Stimulated activated naive CD8-positive, alpha-beta T cell treated with anti-CD3 and anti-CD28 coated beads, Interleukin-15, Interleukin-2, amounts not matched to agents 100 ng/mL and 50 ng/mL, for 24 hours (primary cell): ENCODE results near the gene BBOF1.

Source experiments
- H3K27ac Mint-ChIP-seq: one replicate; pipeline ENCODE4 v1.8.0; 2021; ENCODE audit warnings: mild to moderate bottlenecking, mixed read lengths
- H3K27me3 Mint-ChIP-seq: one replicate; pipeline ENCODE4 v1.8.0; 2021; ENCODE audit warnings: mixed read lengths
- H3K36me3 Mint-ChIP-seq: one replicate; pipeline ENCODE4 v1.8.0; 2021; ENCODE audit warnings: low read depth, mixed read lengths
- H3K4me1 Mint-ChIP-seq: one replicate; pipeline ENCODE4 v1.8.0; 2021; ENCODE audit warnings: low read depth, mixed read lengths
- H3K4me3 Mint-ChIP-seq: one replicate; pipeline ENCODE4 v1.8.0; 2021; ENCODE audit warnings: mild to moderate bottlenecking, mixed read lengths
- H3K9me3 Mint-ChIP-seq: one replicate; pipeline ENCODE4 v1.8.0; 2021; ENCODE audit warnings: mixed read lengths

The BBOF1 gene

GRCh38 chr14:74014299-74014698 is 4.8 kb upstream of the BBOF1 start:
- no peaks in the 10 kb centered on the region for H3K27me3 Mint-ChIP-seq

GRCh38 chr14:74015176-74015575 is 4.0 kb upstream of the BBOF1 start:
- H3K27ac Mint-ChIP-seq: no peak overlapping the region
- H3K36me3 Mint-ChIP-seq: peaks cover 13% of the 10 kb centered on the region
- no peaks in the 10 kb centered on the region for H3K27me3 Mint-ChIP-seq
- no peaks in the 10 kb centered on the region for H3K9me3 Mint-ChIP-seq
- peaks cover 21% of the 10 kb centered on the region for H3K4me1 Mint-ChIP-seq
- H3K4me3 Mint-ChIP-seq: no peak overlapping the region

More at GRCh38 chr14:74014299-74014698, 4.8 kb upstream of the BBOF1 start:
- H3K36me3 Mint-ChIP-seq: peaks cover 17% of the 10 kb centered on the region
- no peak overlapping the region for H3K4me3 Mint-ChIP-seq
- no peaks in the 10 kb centered on the region for H3K9me3 Mint-ChIP-seq
- no peak overlapping the region for H3K27ac Mint-ChIP-seq
- H3K4me1 Mint-ChIP-seq: peaks cover 13% of the 10 kb centered on the region

GRCh38 chr14:74015963-74016362 is 3.2 kb upstream of the BBOF1 start:
- Mint-ChIP-seq H3K4me1 (peaks cover 22% of the 10 kb centered on the region), H3K27ac (no peak overlapping the region), H3K9me3 (no peaks in the 10 kb centered on the region), H3K4me3 (no peak overlapping the region), H3K36me3 (peaks cover 8% of the 10 kb centered on the region), H3K27me3 (no peaks in the 10 kb centered on the region)

GRCh38 chr14:74018174-74018585 is 969 bp upstream of the BBOF1 start:
- Mint-ChIP-seq H3K27me3 (no peaks in the 10 kb centered on the region), H3K4me3 (peak overlapping the region; percentile 99), H3K9me3 (no peaks in the 10 kb centered on the region), H3K4me1 (peaks cover 22% of the 10 kb centered on the region), H3K36me3 (peaks cover 2% of the 10 kb centered on the region), H3K27ac (peak overlapping the region; percentile 96)

GRCh38 chr14:74019408-74020137 is 424 bp downstream of the BBOF1 start:
- Mint-ChIP-seq H3K36me3 (no peaks in the 10 kb centered on the region), H3K4me3 (peak overlapping the region; percentile 86), H3K4me1 (peaks cover 22% of the 10 kb centered on the region), H3K27ac (peak overlapping the region; percentile 88), H3K27me3 (no peaks in the 10 kb centered on the region), H3K9me3 (no peaks in the 10 kb centered on the region)

GRCh38 chr14:74022346-74022745 is 3.2 kb downstream of the BBOF1 start:
- H3K27ac Mint-ChIP-seq: no peak overlapping the region
- peaks cover 22% of the 10 kb centered on the region for H3K4me1 Mint-ChIP-seq
- no peak overlapping the region for H3K4me3 Mint-ChIP-seq
- no peaks in the 10 kb centered on the region for H3K9me3 Mint-ChIP-seq
- no peaks in the 10 kb centered on the region for H3K27me3 Mint-ChIP-seq
- no peaks in the 10 kb centered on the region for H3K36me3 Mint-ChIP-seq

- H3K27ac Mint-ChIP-seq: no peak overlapping the region
- no peaks in the 10 kb centered on the region for H3K4me1 Mint-ChIP-seq
- no peaks in the 10 kb centered on the region for H3K27me3 Mint-ChIP-seq
- no peak overlapping the region for H3K4me3 Mint-ChIP-seq
- no peaks in the 10 kb centered on the region for H3K9me3 Mint-ChIP-seq
- H3K36me3 Mint-ChIP-seq: no peaks in the 10 kb centered on the region
Measured at GRCh38 chr14:74029136-74029535, 10.0 kb downstream of the BBOF1 start.

- no peak overlapping the region for H3K4me3 Mint-ChIP-seq
- no peaks in the 10 kb centered on the region for H3K9me3 Mint-ChIP-seq
- no peak overlapping the region for H3K27ac Mint-ChIP-seq
- no peaks in the 10 kb centered on the region for H3K27me3 Mint-ChIP-seq
- H3K36me3 Mint-ChIP-seq: no peaks in the 10 kb centered on the region
- H3K4me1 Mint-ChIP-seq: no peaks in the 10 kb centered on the region
Measured at GRCh38 chr14:74034572-74034971, 15.4 kb downstream of the BBOF1 start.

GRCh38 chr14:74035556-74035955 is 16.4 kb downstream of the BBOF1 start:
- H3K36me3 Mint-ChIP-seq: no peaks in the 10 kb centered on the region
- no peaks in the 10 kb centered on the region for H3K9me3 Mint-ChIP-seq
- H3K4me3 Mint-ChIP-seq: no peak overlapping the region
- H3K4me1 Mint-ChIP-seq: no peaks in the 10 kb centered on the region
- H3K27ac Mint-ChIP-seq: no peak overlapping the region
- no peaks in the 10 kb centered on the region for H3K27me3 Mint-ChIP-seq

- no peaks in the 10 kb centered on the region for H3K36me3 Mint-ChIP-seq
- H3K27me3 Mint-ChIP-seq: no peaks in the 10 kb centered on the region
- H3K9me3 Mint-ChIP-seq: no peaks in the 10 kb centered on the region
- no peak overlapping the region for H3K27ac Mint-ChIP-seq
- H3K4me1 Mint-ChIP-seq: no peaks in the 10 kb centered on the region
- no peak overlapping the region for H3K4me3 Mint-ChIP-seq
Measured at GRCh38 chr14:74038020-74038859, 19.1 kb downstream of the BBOF1 start.

- Mint-ChIP-seq H3K27me3 (no peaks in the 10 kb centered on the region), H3K4me3 (no peak overlapping the region), H3K4me1 (no peaks in the 10 kb centered on the region), H3K36me3 (no peaks in the 10 kb centered on the region), H3K27ac (no peak overlapping the region), H3K9me3 (no peaks in the 10 kb centered on the region)
Measured at GRCh38 chr14:74042296-74042695, 23.1 kb downstream of the BBOF1 start.

GRCh38 chr14:74045522-74045921 is 26.4 kb downstream of the BBOF1 start:
- no peaks in the 10 kb centered on the region for H3K36me3 Mint-ChIP-seq
- H3K4me3 Mint-ChIP-seq: no peak overlapping the region
- H3K9me3 Mint-ChIP-seq: no peaks in the 10 kb centered on the region
- H3K27ac Mint-ChIP-seq: no peak overlapping the region
- H3K4me1 Mint-ChIP-seq: no peaks in the 10 kb centered on the region
- no peaks in the 10 kb centered on the region for H3K27me3 Mint-ChIP-seq

GRCh38 chr14:74048281-74048680 is 29.1 kb downstream of the BBOF1 start:
- Mint-ChIP-seq H3K27ac (no peak overlapping the region), H3K36me3 (no peaks in the 10 kb centered on the region), H3K4me1 (no peaks in the 10 kb centered on the region), H3K9me3 (no peaks in the 10 kb centered on the region), H3K4me3 (no peak overlapping the region), H3K27me3 (no peaks in the 10 kb centered on the region)

GRCh38 chr14:74049876-74050495 is 30.8 kb downstream of the BBOF1 start:
- Mint-ChIP-seq H3K36me3 (no peaks in the 10 kb centered on the region), H3K27ac (no peak overlapping the region), H3K4me3 (no peak overlapping the region), H3K9me3 (no peaks in the 10 kb centered on the region), H3K4me1 (no peaks in the 10 kb centered on the region), H3K27me3 (no peaks in the 10 kb centered on the region)

GRCh38 chr14:74062809-74063150 is 43.6 kb downstream of the BBOF1 start:
- peaks cover 20% of the 10 kb centered on the region for H3K36me3 Mint-ChIP-seq
- H3K27ac Mint-ChIP-seq: no peak overlapping the region
- no peaks in the 10 kb centered on the region for H3K27me3 Mint-ChIP-seq
- H3K9me3 Mint-ChIP-seq: no peaks in the 10 kb centered on the region
- H3K4me1 Mint-ChIP-seq: no peaks in the 10 kb centered on the region
- H3K4me3 Mint-ChIP-seq: no peak overlapping the region
